Vagina (tissue), 2 donors: ENCODE results near the gene HNRNPA2B1.
"Not testable (repeated sequence)": the region's sequence is repeated elsewhere in the genome, so short reads cannot be mapped to it uniquely, and the experiment has no call there.

Source experiments
- CTCF ChIP-seq, 3 experiments: fragments of 450-650 bp in 2 of 3; fragments of 200-600 bp in 1 of 3; sonication (generic) in 1 of 3; IDR thresholded peaks; one replicate each; pipeline ENCODE4 v1.5.1; 2017 to 2019; ENCODE audit warnings: antibody characterized with exemption in 3 of 3, mild to moderate bottlenecking in 2 of 3, moderate library complexity in 2 of 3
- POLR2AphosphoS5 ChIP-seq, 2 donors: sonication (generic); formaldehyde crosslinking; IDR thresholded peaks; one replicate each; pipeline ENCODE4 v1.9.0; 2017; ENCODE audit warnings: antibody characterized with exemption in 2 of 2, mild to moderate bottlenecking in 2 of 2, low read depth in 1 of 2; ENCODE audit not compliant: insufficient read depth in 1 of 2

- not testable (repeated sequence) for TF ChIP-seq POLR2AphosphoS5 (IDR thresholded peaks at IDR 0.05; ENCODE audit: insufficient read depth in 1 of 2, low read depth in 1 of 2); CTCF (IDR thresholded peaks at IDR 0.05)
These were observed 36.7 kb downstream of the HNRNPA2B1 start for GRCh38 chr7:26163804-26164203.
